GM21423 (cell line): ENCODE results near the gene WDR64.
"Not testable (repeated sequence)": the region's sequence is repeated elsewhere in the genome, so short reads cannot be mapped to it uniquely, and the experiment has no call there.

Experiments
- ATAC-seq: cut with Tn5 transposase; IDR thresholded peaks from one replicate; pipeline ENCODE4 v1.9.1; 2021; ENCODE audit warnings: mild to moderate bottlenecking, moderate library complexity; ENCODE audit not compliant: unreplicated experiment

Gene WDR64

GRCh38 chr1:241734533-241734932, 82.5 kb downstream of the WDR64 start:
- ATAC-seq: no peak

GRCh38 chr1:241735493-241735926, 83.4 kb downstream of the WDR64 start:
- not testable (repeated sequence) for ATAC-seq

DNA sequence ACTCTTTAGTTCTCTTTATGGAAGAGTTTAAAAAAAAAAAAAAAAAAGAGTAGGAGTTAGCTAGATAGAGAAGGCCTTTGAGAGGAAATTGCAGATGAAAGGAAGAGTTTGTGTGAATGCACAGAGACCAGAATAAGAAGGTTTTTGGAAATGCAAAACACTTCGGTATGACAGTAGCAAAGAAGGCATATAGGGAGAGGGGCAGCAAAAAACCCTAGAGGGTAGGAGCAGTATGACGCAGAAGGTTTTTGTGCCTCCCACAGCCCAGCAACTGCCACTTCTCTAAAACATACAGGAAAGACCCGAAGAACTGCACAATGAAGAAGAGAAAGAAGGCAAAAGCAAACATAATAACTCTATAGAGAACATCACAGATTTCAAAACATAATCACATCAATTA, 84.3 kb downstream of the WDR64 start:
- no peak for ATAC-seq

- no peak for ATAC-seq
These were observed 86.4 kb downstream of the WDR64 start for GRCh38 chr1:241738284-241739078.

DNA sequence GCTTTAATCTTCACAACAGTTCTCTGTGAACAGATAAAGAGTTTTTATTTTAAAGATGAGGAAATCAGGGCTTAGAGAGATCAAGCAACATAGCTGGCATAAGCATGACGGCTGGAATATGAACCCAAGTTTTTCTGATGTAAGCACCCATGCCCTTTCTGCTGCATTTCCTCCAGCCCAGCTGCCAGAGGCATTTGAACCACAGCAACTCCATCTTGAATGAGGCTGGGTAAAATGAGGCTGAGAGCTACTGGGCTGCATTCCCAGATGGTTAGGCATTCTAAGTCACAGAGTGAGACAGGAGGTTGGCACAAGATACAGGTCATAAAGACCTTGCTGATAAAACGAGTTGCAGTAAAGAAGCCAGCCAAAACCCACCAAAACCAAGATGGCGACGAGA, 90.0 kb downstream of the WDR64 start:
- no peak for ATAC-seq

DNA sequence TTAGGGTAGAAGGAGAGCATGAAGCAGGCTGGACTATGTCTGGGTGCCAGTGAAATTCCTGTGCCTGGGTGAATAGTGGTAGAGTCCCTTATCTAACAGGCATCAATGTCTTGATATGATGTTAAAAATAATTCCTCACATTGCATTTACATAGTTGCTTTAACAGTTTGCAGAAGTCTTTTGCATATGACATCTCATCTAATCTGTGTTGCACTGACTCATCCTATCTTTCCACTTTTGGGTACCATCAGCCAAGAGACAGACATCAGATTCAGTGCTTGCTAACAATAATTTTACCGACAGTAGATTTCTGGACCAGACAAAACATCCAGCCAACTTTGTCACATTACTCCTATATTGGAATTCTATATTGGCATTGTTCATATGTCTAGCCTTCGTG, 92.5 kb downstream of the WDR64 start:
- ATAC-seq: no peak

- no peak for ATAC-seq
These were observed 95.9 kb downstream of the WDR64 start for GRCh38 chr1:241747992-241748391.

GRCh38 chr1:241749041-241749944, 97.2 kb downstream of the WDR64 start:
- ATAC-seq: no peak

DNA sequence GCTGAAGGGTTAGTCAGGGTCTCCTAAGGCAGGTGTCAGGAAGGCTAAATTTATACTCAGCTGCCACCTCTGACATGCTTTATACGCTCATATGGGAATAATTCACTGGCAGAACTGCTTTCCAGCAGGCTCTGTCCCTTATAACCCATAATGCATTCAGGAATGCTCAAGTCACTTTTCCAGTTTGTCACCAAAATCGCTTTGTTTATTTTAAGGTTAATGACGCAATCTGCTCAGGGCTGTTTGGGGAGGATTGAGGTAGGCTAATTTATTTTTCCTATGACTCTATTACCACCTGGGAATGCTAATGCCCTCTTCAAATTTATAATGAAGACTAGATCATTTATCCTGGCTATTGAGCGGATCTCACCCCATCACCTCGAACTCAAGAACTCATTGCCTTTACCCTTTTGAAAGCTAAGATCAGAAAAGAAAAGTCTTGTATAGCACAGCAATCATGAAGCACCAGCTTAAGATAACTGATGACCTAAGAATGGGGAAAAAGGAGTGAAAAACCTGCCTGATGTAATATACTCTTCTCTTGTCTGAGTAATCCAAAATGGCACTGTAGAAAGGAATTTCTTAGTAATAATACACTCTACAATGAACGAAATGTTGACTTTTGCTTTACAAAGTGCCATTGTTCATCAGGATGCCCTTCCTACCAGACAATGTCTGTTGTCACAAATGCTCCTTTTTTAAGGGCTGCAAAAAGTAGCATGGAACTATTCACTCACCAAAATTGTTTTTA, 98.0 kb downstream of the WDR64 start:
- ATAC-seq: no peak

DNA sequence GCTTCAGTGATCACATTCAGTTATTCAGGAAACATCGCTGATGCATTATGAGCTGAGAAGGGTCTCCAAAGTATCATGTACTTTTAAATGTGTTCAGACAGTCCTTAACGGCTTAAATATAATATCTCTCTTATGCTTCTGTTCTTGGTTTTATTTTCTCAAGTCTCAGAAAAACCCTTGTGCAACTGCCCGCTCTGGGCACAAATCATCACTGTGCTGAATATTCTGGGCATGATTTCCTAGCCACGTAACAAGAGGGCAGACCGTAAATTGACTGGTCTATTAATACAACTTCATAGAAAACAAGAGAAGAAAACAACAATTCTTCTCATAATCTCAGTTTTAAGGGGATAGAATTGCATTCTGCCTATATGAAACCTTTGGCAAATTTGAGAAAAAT, 99.4 kb downstream of the WDR64 start:
- ATAC-seq: no peak

GRCh38 chr1:241762713-241763339, 110.7 kb downstream of the WDR64 start:
- no peak for ATAC-seq

DNA sequence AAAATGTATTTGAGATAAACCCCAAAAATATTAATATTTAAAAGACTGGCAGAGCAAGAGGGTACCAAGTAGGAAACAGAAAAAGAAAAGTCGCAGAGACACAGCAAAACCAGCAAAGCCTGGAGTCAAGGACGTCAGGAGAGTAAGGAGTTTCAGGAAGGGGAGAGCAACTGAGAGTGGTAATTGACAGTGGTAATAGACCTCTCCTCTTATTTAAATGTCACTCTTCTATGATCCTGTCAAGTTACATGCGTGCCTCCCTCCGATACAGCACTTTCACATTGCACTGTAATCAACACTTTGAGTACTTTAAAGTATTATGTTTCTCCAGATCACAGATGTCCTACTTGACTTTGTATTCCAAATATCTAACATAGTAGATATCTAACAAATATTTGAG, 113.3 kb downstream of the WDR64 start:
- no peak for ATAC-seq

GRCh38 chr1:241767737-241768136, 115.7 kb downstream of the WDR64 start:
- no peak for ATAC-seq

DNA sequence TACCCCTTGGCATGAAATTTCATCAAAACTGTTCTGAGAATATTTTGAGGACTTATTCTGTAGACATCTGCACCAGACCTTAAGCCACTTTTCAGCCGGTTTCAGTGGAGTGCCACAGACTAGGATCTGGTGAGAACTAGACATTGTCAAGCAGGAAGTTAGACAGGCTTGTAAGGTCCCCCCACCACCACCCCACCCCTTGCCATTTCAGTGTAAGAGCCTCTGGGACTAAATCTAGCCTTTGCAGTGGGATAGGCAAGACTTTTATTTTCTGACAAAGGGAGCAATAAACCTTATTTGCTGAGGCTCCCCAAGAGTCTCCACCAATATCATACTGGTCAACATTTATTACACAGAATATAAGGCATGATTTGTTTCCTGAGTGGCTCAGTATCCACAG, 118.0 kb downstream of the WDR64 start:
- ATAC-seq: no peak

GRCh38 chr1:241771117-241771516, 119.0 kb downstream of the WDR64 start:
- no peak for ATAC-seq

GRCh38 chr1:241772932-241773500, 120.9 kb downstream of the WDR64 start:
- no peak for ATAC-seq

GRCh38 chr1:241773991-241774390, 121.9 kb downstream of the WDR64 start:
- no peak for ATAC-seq

- ATAC-seq: no peak
These were observed 122.9 kb downstream of the WDR64 start for GRCh38 chr1:241775021-241775420.

DNA sequence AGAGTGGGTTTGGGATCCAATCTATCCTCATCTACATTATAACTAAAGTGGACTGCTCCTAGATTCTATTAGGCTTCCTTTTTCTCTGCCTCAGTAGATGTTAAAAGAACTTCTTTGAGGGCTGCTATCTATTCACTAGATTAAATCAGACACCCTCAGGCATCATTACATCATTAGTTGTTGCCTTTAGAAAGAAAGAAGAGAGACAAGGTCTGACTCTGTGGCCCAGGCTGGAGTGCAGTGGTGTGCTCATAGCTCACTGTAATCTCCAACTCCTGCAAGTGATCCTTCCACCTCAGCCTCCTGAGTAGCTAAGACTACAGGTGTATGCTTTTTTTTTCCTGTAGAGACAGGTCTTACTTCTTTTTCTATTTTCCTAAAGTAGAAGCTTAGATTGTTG, 124.8 kb downstream of the WDR64 start:
- ATAC-seq: no peak

GRCh38 chr1:241778117-241778516, 126.0 kb downstream of the WDR64 start:
- ATAC-seq: no peak
